HEK293T (cell line): ENCODE results near the gene COBLL1.

Experiments
- ARNT ChIP-seq: fragments of 450-650 bp; IDR thresholded peaks from 2 replicates; pipeline ENCODE4 v1.6.1; 2017; ENCODE audit warnings: mild to moderate bottlenecking
- BHLHE40 ChIP-seq: fragments of 450-650 bp; IDR thresholded peaks from 2 replicates; pipeline ENCODE4 v1.6.1; 2016; ENCODE audit warnings: mild to moderate bottlenecking, moderate library complexity, borderline replicate concordance
- ELF4 ChIP-seq: fragments of 450-650 bp; IDR thresholded peaks from 2 replicates; pipeline ENCODE4 v1.6.1; 2017; ENCODE audit warnings: antibody characterized with exemption
- FOXA1 ChIP-seq: fragments of 450-650 bp; IDR thresholded peaks from 2 replicates; pipeline ENCODE4 v1.6.1; 2016; ENCODE audit warnings: mild to moderate bottlenecking
- FOXK2 ChIP-seq: fragments of 450-650 bp; IDR thresholded peaks from 2 replicates; pipeline ENCODE4 v1.6.1; 2016; ENCODE audit warnings: mild to moderate bottlenecking
- FOXM1 ChIP-seq: fragments of 450-650 bp; IDR thresholded peaks from 2 replicates; pipeline ENCODE4 v1.6.1; 2017; ENCODE audit warnings: mild to moderate bottlenecking, borderline replicate concordance
- HDGF ChIP-seq: fragments of 450-650 bp; IDR thresholded peaks from 2 replicates; pipeline ENCODE4 v1.6.1; 2017; ENCODE audit warnings: antibody characterized with exemption, borderline replicate concordance
- L3MBTL2 ChIP-seq: fragments of 450-650 bp; conservative IDR thresholded peaks from 2 replicates; pipeline ENCODE4 v1.6.1; 2016; ENCODE audit warnings: mild to moderate bottlenecking
- LEF1 ChIP-seq: fragments of 450-650 bp; IDR thresholded peaks from 2 replicates; pipeline ENCODE4 v1.6.1; 2017; ENCODE audit warnings: mild to moderate bottlenecking, borderline replicate concordance
- NFRKB ChIP-seq: fragments of 450-650 bp; IDR thresholded peaks from 2 replicates; pipeline ENCODE4 v1.6.1; 2016; ENCODE audit warnings: mild to moderate bottlenecking, moderate library complexity
- SP1 ChIP-seq: fragments of 450-650 bp; IDR thresholded peaks from 2 replicates; pipeline ENCODE4 v1.6.1; 2017
- SUZ12 ChIP-seq: fragments of 450-650 bp; IDR thresholded peaks from 2 replicates; pipeline ENCODE4 v1.6.1; 2016; ENCODE audit warnings: mild to moderate bottlenecking
- TARDBP ChIP-seq: fragments of 450-650 bp; IDR thresholded peaks from 2 replicates; pipeline ENCODE4 v1.6.1; 2016

GRCh38 chr2:164688896-164689419 is 152.7 kb downstream of the COBLL1 start:
- TF ChIP-seq TARDBP (no peak), FOXK2 (no peak), FOXA1 (no peak), BHLHE40 (no peak), NFRKB (no peak), L3MBTL2 (no peak), HDGF (no peak), SUZ12 (no peak), ELF4 (no peak), LEF1 (no peak), SP1 (no peak), FOXM1 (no peak), ARNT (no peak)
